ENCODE results near the gene LUM. TPM values are rescaled to one million over a fixed set of nuclear protein-coding genes. Genes with fewer than 3 reads are reported as not detected.
A peak's percentile ranks its signal among the peaks of the same experiment; 100 is the strongest.

LUM gene
- total RNA-seq, 1 donor from 2014 or later: not detected

GRCh38 chr12:91126516-91126915, 15.2 kb upstream of the LUM start:
- DNase-seq (ENCODE audit: low spot score, unreplicated experiment): no peak
- H3K4me1 Mint-ChIP-seq (ENCODE audit: low read depth): no peaks in the 10 kb centered on the region
- no peak overlapping the region for H3K4me3 Mint-ChIP-seq (ENCODE audit: low read depth)
- no peaks in the 10 kb centered on the region for H3K36me3 Mint-ChIP-seq (ENCODE audit: insufficient read depth)
- no peak overlapping the region for H3K27ac Mint-ChIP-seq
- H3K27me3 Mint-ChIP-seq: no peaks in the 10 kb centered on the region
- TF ChIP-seq CTCF (IDR thresholded peaks at IDR 0.05; ENCODE audit: unreplicated experiment): no peak
- H3K9me3 Mint-ChIP-seq (ENCODE audit: low read depth): no peaks in the 10 kb centered on the region

GRCh38 chr12:91123236-91123916, 12.1 kb upstream of the LUM start:
- Mint-ChIP-seq H3K4me1 (ENCODE audit: low read depth) (peaks cover 2% of the 10 kb centered on the region), H3K9me3 (ENCODE audit: low read depth) (no peaks in the 10 kb centered on the region), H3K36me3 (ENCODE audit: insufficient read depth) (no peaks in the 10 kb centered on the region), H3K27ac (no peak overlapping the region), H3K4me3 (ENCODE audit: low read depth) (no peak overlapping the region), H3K27me3 (no peaks in the 10 kb centered on the region)
- DNase-seq (ENCODE audit: low spot score, unreplicated experiment): no peak
- TF ChIP-seq CTCF (IDR thresholded peaks at IDR 0.05; ENCODE audit: unreplicated experiment): no peak

DNA sequence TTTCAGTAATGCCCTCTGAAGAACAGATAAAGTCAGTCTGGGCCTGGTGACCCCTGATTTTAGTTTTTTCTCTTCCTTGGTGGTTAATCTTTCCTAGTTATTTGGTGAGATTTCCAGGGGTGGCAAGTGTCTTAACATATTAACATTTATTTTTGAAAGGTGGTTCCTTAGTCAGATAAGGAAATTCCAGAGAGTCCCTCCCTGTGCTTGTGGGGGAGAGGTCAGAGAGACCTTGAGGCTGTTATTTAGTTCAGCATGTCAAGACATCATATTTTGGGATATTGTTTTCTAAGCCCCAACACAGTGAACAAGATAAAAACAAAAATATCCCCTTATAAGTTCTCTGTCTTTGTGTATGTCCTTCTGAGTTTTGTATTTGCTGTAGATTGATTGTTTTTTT, 9.5 kb upstream of the LUM start:
- H3K27ac Mint-ChIP-seq: peak overlapping the region; percentile 62

GRCh38 chr12:91119089-91119488, 7.8 kb upstream of the LUM start:
- Mint-ChIP-seq H3K4me1 (ENCODE audit: low read depth) (peaks cover 2% of the 10 kb centered on the region), H3K4me3 (ENCODE audit: low read depth) (no peak overlapping the region), H3K36me3 (ENCODE audit: insufficient read depth) (no peaks in the 10 kb centered on the region), H3K9me3 (ENCODE audit: low read depth) (no peaks in the 10 kb centered on the region), H3K27ac (no peak overlapping the region), H3K27me3 (no peaks in the 10 kb centered on the region)
- no peak for TF ChIP-seq CTCF (IDR thresholded peaks at IDR 0.05; ENCODE audit: unreplicated experiment)
- no peak for DNase-seq (ENCODE audit: low spot score, unreplicated experiment)

More for the DNA sequence above, 9.5 kb upstream of the LUM start:
- no peaks in the 10 kb centered on the region for H3K27me3 Mint-ChIP-seq
- H3K36me3 Mint-ChIP-seq (ENCODE audit: insufficient read depth): no peaks in the 10 kb centered on the region
- peaks cover 2% of the 10 kb centered on the region for H3K4me1 Mint-ChIP-seq (ENCODE audit: low read depth)
- DNase-seq (ENCODE audit: low spot score, unreplicated experiment): no peak
- H3K4me3 Mint-ChIP-seq (ENCODE audit: low read depth): no peak overlapping the region
- H3K9me3 Mint-ChIP-seq (ENCODE audit: low read depth): no peaks in the 10 kb centered on the region
- no peak for TF ChIP-seq CTCF (IDR thresholded peaks at IDR 0.05; ENCODE audit: unreplicated experiment)

- Mint-ChIP-seq H3K4me1 (ENCODE audit: low read depth) (no peaks in the 10 kb centered on the region), H3K9me3 (ENCODE audit: low read depth) (no peaks in the 10 kb centered on the region)
- no peak for TF ChIP-seq CTCF (IDR thresholded peaks at IDR 0.05; ENCODE audit: unreplicated experiment)
Measured at GRCh38 chr12:91113621-91114020, 2.3 kb upstream of the LUM start.

More at GRCh38 chr12:91113621-91114020, 2.3 kb upstream of the LUM start:
- Mint-ChIP-seq H3K27me3 (no peaks in the 10 kb centered on the region), H3K36me3 (ENCODE audit: insufficient read depth) (no peaks in the 10 kb centered on the region), H3K27ac (no peak overlapping the region), H3K4me3 (ENCODE audit: low read depth) (no peak overlapping the region)
- DNase-seq (ENCODE audit: low spot score, unreplicated experiment): no peak

Data from progenitor cell of endocrine pancreas (in vitro differentiated cells).